NCI-H2227 (cell line): ENCODE data around the gene NIT2.
"Not testable (repeated sequence)": the region's sequence is repeated elsewhere in the genome, so short reads cannot be mapped to it uniquely, and the experiment has no call there.

Experiments
- DNase-seq: peaks from one replicate; lab custom pipeline; 2025; ENCODE audit not compliant: unreplicated experiment; lab: John Stamatoyannopoulos, UW

The NIT2 gene

GRCh38 chr3:100336229-100336628, 1.7 kb downstream of the NIT2 start:
- DNase-seq = not testable (repeated sequence)

- no peak for DNase-seq
These were observed 4.4 kb downstream of the NIT2 start for GRCh38 chr3:100338911-100339310.

- no peak for DNase-seq
These were observed 5.2 kb downstream of the NIT2 start for GRCh38 chr3:100339786-100340185.

- DNase-seq = no peak
These were observed 6.0 kb downstream of the NIT2 start for GRCh38 chr3:100340527-100340926.

- DNase-seq = no peak
These were observed 14.2 kb downstream of the NIT2 start for GRCh38 chr3:100348727-100349126.

GRCh38 chr3:100351770-100352169, 17.2 kb downstream of the NIT2 start:
- not testable (repeated sequence) for DNase-seq

GRCh38 chr3:100352296-100353231, 18.0 kb downstream of the NIT2 start:
- no peak for DNase-seq

GRCh38 chr3:100354850-100355249, 20.3 kb downstream of the NIT2 start:
- DNase-seq = no peak

GRCh38 chr3:100358413-100358812, 23.9 kb downstream of the NIT2 start:
- no peak for DNase-seq

- DNase-seq = no peak
These were observed 24.5 kb downstream of the NIT2 start for GRCh38 chr3:100359035-100359434.

GRCh38 chr3:100360757-100361496, 26.4 kb downstream of the NIT2 start:
- no peak for DNase-seq

GRCh38 chr3:100361897-100362296, 27.3 kb downstream of the NIT2 start:
- no peak for DNase-seq

- no peak for DNase-seq
These were observed 29.9 kb downstream of the NIT2 start for GRCh38 chr3:100364421-100364820.

- DNase-seq = no peak
These were observed 31.9 kb downstream of the NIT2 start for GRCh38 chr3:100366424-100366823.

GRCh38 chr3:100368441-100368840, 33.9 kb downstream of the NIT2 start:
- no peak for DNase-seq

GRCh38 chr3:100370756-100371155, 36.2 kb downstream of the NIT2 start:
- DNase-seq = no peak

- no peak for DNase-seq
These were observed 40.0 kb downstream of the NIT2 start for GRCh38 chr3:100374521-100374920.

GRCh38 chr3:100376301-100376700, 41.7 kb downstream of the NIT2 start:
- DNase-seq = no peak

GRCh38 chr3:100384733-100385525, 50.4 kb downstream of the NIT2 start:
- no peak for DNase-seq

GRCh38 chr3:100386437-100387074, 52.0 kb downstream of the NIT2 start:
- no peak for DNase-seq

GRCh38 chr3:100389025-100389424, 54.5 kb downstream of the NIT2 start:
- DNase-seq = no peak
